ENCODE measurements around the gene RRP15.
A peak's percentile ranks its signal among the peaks of the same experiment; 100 is the strongest.
"Not testable (repeated sequence)": the region's sequence is repeated elsewhere in the genome, so short reads cannot be mapped to it uniquely, and the experiment has no call there.

The RRP15 gene

GRCh38 chr1:218297867-218298266 is 12.8 kb downstream of the RRP15 start:
- no peak for DNase-seq

GRCh38 chr1:218298398-218298797 is 13.3 kb downstream of the RRP15 start:
- DNase-seq, result no peak

- DNase-seq, result no peak
Observed at GRCh38 chr1:218299416-218299815, 14.3 kb downstream of the RRP15 start.

- DNase-seq, result no peak
Observed at GRCh38 chr1:218301217-218301616, 16.1 kb downstream of the RRP15 start.

- no peak for DNase-seq
Observed at GRCh38 chr1:218302155-218302554, 17.1 kb downstream of the RRP15 start.

GRCh38 chr1:218303176-218303879 is 18.2 kb downstream of the RRP15 start:
- no peak for DNase-seq

- DNase-seq, result no peak
Observed at GRCh38 chr1:218304281-218305039, 19.4 kb downstream of the RRP15 start.

GRCh38 chr1:218305472-218306064 is 20.5 kb downstream of the RRP15 start:
- DNase-seq, result no peak

GRCh38 chr1:218312509-218312908 is 27.4 kb downstream of the RRP15 start:
- no peak for DNase-seq

GRCh38 chr1:218314316-218314715 is 29.2 kb downstream of the RRP15 start:
- no peak for DNase-seq

GRCh38 chr1:218315638-218316037 is 30.5 kb downstream of the RRP15 start:
- DNase-seq, result no peak

GRCh38 chr1:218317061-218317460 is 32.0 kb downstream of the RRP15 start:
- no peak for DNase-seq

- DNase-seq, result not testable (repeated sequence)
Observed at GRCh38 chr1:218320182-218320581, 35.1 kb downstream of the RRP15 start.

GRCh38 chr1:218322762-218323161 is 37.7 kb downstream of the RRP15 start:
- no peak for DNase-seq

- no peak for DNase-seq
Observed at GRCh38 chr1:218323568-218324225, 38.6 kb downstream of the RRP15 start.

- no peak for DNase-seq
Observed at GRCh38 chr1:218324226-218324580, 39.1 kb downstream of the RRP15 start.

GRCh38 chr1:218328769-218329168 is 43.7 kb downstream of the RRP15 start:
- DNase-seq, result no peak

GRCh38 chr1:218330043-218330623 is 45.0 kb downstream of the RRP15 start:
- DNase-seq, result peak; percentile 56

GRCh38 chr1:218332416-218332815 is 47.3 kb downstream of the RRP15 start:
- no peak for DNase-seq

- no peak for DNase-seq
Observed at GRCh38 chr1:218336328-218336727, 51.2 kb downstream of the RRP15 start.

- DNase-seq, result no peak
Observed at GRCh38 chr1:218339267-218339831, 54.3 kb downstream of the RRP15 start.

GRCh38 chr1:218341325-218341724 is 56.2 kb downstream of the RRP15 start:
- DNase-seq, result no peak

GRCh38 chr1:218342091-218342490 is 57.0 kb downstream of the RRP15 start:
- DNase-seq, result no peak
